HG03442 (cell line): ENCODE results near the gene LINGO1.
A peak's percentile ranks its signal among the peaks of the same experiment; 100 is the strongest.

Experiments used
- ATAC-seq: cut with Tn5 transposase; IDR thresholded peaks from one replicate; pipeline ENCODE4 v1.9.1; 2021; ENCODE audit warnings: mild to moderate bottlenecking, moderate library complexity; ENCODE audit not compliant: unreplicated experiment

LINGO1 gene

GRCh38 chr15:77633134-77633912, 611 bp upstream of the LINGO1 start:
- ATAC-seq: peak; percentile 70

DNA sequence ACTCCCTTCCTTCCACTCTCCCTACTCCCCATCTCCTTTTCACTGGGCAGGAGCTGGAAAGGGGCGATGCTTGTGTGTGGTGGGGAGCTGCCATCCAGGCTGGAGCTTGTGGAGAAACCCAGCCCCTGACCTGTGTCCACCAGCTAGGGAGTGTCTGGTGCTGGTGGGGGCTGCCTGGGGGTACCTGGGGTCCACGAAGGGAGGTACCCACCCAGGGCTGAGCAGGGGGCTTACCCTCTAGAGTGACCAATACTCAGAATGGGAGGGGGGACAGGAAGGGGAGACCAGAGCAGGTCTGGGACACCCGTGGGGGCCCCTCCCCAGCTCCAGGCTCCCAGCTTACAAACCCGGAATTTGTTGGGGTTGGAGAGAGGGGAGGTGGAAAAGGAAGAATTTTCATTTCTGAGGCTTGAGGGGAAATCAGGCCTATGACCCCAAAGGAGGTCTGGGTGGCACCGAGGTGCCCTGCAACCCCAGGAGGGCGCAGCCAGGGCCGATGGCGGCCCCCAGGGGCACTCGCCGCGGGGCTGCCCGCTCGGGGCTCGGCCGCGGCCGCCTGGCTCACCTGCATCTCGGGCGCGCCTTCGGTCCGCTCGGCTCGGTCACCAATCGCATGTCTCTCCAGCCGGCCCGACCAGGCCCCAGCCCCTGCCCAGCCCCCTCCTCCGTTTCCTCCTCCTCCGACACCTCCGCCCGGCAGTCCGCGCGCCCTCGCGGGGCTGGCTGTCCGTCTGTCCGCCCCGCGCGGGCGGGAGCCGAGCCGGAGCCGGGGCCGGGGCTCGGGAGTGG, 773 bp downstream of the LINGO1 start:
- ATAC-seq: no peak

DNA sequence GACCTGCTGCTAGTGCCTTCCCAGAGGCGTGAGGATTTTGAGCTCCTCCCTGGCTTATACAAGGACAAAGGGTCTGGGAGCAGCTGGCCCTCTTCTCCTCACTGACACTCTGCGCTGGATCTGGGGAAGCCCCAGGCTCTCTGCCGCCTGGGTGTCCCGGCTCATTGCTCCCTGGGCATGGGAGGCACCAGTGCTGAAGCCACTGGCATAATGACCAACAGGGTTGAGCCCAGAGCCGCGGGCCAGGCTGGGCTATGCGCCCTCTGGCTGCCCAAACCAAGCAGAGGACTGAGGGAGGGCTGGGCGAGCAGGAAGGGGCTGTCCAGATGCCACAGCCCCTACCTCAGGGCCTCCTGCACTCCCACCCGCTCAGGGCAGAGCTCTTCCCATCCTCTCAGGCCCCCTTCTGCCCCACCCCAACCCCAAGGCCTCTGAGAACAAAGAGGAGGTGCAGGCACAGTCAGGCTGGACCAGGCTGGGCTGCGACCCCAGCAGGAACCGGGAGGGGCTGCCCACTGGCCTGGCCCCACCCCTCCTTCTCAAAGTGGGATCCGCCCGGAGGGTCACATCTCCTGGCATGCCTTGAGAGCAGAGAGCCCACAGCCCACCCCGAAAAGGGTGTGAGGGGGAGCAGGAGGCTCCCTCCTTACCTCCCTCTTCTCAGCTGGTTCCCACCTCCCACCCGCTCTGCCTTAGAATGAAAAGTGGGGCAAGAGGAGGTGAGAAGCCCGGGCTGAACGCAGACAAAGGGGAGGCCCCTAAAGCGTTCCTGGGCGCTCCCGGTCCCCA, 1.6 kb downstream of the LINGO1 start:
- no peak for ATAC-seq

- no peak for ATAC-seq
Measured at GRCh38 chr15:77630056-77630455, 2.7 kb downstream of the LINGO1 start.

- no peak for ATAC-seq
Measured at GRCh38 chr15:77629070-77630030, 3.4 kb downstream of the LINGO1 start.

- no peak for ATAC-seq
Measured at GRCh38 chr15:77628010-77628409, 4.7 kb downstream of the LINGO1 start.

- ATAC-seq: no peak
Measured at GRCh38 chr15:77627581-77627980, 5.1 kb downstream of the LINGO1 start.

DNA sequence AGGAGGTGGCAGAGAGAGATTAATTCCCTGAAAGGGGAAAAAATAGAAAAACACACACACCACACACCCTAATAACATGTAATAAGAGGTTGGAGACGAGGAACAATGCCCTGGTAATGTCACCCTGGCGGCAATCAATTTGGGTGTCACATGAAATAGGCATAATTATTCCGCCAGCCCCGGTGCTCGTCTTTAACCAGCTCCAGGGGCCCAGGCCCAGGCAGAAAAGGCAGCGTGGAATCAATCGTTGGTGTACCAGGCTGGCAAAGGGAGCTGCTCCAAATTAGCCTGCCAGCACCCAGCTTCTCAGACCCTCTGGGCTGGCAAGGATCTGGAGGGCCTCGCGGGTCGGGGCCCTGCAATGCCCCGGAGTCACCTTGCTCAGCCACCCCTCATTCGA, 5.6 kb downstream of the LINGO1 start:
- ATAC-seq: no peak

- no peak for ATAC-seq
Measured at GRCh38 chr15:77626002-77626401, 6.7 kb downstream of the LINGO1 start.

DNA sequence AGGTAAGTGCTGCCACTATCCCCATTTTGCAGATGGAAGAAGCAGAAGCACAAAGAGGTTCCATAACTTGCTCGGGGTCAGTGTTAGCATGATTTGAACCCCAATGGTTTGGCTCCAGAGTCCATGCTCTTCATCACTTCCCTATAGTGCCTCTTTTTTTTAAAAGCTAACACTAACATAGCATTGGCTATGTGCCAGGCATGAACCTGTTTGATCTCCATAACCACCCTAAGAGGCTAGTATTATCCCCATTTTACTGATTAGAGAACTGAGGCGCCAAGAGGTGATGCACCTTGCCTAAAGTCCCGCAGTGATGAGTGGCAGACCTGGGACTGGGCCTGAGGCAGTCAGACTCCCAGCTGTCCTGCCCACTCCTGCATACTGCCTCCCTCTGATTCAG, 7.3 kb downstream of the LINGO1 start:
- ATAC-seq: no peak

DNA sequence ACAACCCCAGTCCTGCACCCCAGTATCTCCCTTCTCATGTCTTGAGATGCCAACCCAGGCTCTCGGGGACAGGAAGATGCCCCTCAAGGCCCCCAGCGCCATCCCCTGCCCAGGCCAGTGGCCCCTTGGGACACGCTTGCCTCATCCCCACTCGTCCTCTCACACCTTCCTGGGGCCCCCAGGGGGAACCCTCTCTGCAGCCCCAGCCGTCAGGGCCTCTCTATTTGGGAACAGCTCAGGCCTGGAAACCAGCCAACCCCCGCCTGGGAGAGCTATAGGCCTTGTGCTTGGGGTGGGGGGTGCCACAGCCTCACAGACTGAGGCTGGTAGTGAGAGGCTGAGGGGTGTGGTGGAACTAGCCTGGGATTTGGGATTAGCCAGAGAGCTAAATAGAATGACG, 7.8 kb downstream of the LINGO1 start:
- ATAC-seq: no peak

- no peak for ATAC-seq
Measured at GRCh38 chr15:77623755-77624524, 8.8 kb downstream of the LINGO1 start.

DNA sequence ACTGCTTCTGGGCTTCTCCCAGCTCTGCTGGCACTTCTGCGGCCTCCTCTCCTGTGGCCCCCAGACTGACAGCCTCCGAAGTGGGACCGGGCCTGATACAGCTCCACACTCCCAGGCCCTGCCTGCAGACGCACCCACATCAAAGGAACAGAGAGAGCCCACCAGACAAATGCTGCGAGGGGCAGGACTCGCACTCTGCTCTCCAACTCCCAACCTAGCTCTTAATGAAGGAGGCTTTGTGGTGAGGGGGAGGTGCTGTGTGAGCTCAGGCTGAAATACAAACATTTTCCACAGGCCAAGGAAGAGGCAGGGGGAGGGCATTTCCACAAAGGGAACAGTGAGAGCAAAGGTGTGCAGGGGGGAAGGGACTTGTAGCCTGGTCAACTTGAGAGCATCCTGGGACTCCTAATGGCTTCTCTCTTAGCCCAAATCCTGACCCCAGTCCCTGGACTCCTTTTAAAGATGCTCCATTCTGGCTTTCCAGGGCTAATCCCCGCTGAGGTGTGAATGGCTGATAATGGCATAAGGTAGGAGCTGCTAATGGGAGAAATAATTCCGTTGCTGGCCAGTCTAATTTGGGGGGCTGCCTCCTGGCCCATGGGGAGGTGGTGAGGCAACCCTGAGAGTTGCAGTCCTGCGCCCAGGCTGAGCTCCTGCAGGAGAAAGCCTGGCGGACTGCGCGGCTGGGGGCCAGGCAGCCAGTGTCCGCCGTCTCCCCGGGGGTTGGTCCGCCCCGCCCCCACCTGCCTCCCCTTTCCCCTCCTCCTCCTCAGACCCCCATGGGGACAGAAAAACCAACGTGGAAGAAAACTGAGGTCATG, 9.6 kb downstream of the LINGO1 start:
- no peak for ATAC-seq

GRCh38 chr15:77622209-77622933, 10.3 kb downstream of the LINGO1 start:
- ATAC-seq: no peak

- ATAC-seq: no peak
Measured at GRCh38 chr15:77621847-77622208, 10.9 kb downstream of the LINGO1 start.

DNA sequence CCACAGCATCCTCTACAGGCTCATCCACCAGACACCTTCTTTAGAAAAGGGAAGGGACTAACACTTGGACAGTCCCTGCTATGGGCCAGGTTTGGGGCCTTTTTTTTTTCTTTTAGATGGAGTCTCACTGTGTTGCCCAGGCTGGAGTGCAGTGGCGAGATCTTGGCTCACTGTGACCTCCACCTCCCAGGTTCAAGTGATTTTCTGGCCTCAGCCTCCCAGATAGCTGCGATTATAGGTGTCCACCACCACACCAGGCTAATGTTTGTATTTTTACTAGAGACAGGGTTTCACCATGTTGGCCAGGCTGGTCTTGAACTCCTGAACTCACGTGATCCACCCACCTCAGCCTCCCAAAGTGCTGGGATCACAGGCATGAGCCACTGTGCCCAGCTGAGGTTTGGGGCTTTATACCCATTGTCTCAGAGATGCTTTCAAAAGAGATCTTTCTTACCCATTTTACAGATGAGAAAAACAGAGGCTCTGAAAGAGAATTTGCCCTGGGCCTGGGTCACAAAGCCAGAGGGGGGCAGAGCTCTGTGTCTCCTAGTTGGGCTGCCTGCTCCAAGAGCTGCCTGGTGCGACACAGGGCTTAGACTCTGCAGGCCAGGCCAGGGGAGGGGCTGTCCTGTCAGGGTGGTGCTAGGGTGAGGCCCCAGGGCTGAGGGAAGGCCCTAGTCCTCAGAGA, 11.6 kb downstream of the LINGO1 start:
- ATAC-seq: no peak

- no peak for ATAC-seq
Measured at GRCh38 chr15:77620297-77620696, 12.4 kb downstream of the LINGO1 start.

- ATAC-seq: no peak
Measured at GRCh38 chr15:77619883-77620282, 12.8 kb downstream of the LINGO1 start.
